WTC11 (cell line): ENCODE measurements around the gene UBAP2. TPM values are rescaled to one million over a fixed set of nuclear protein-coding genes. Genes with fewer than 3 reads are reported as not detected.

Experiments
- ATAC-seq: fragments of 200-7000 bp; cut with Tn5 transposase; 2 replicates; pipeline ENCODE4 v1.10.0; 2021; ENCODE audit warnings: mild to moderate bottlenecking, moderate library complexity
- CTCF ChIA-PET: fragments of 300-600 bp; sonication (Branson Sonifier 250); formaldehyde crosslinking; loops from one replicate; lab custom pipeline; 2021; ENCODE audit warnings: antibody characterized with exemption; lab: Charles Lee
- POLR2A ChIA-PET: fragments of 350-600 bp; sonication (Branson Sonifier 250); formaldehyde crosslinking; loops from one replicate; lab custom pipeline; 2021; ENCODE audit warnings: antibody characterized with exemption; lab: Charles Lee
- DNase-seq: peaks from one replicate; pipeline ENCODE4 v3.0.0; 2021; ENCODE audit warnings: low spot score
- H3K27ac Mint-ChIP-seq: 2 replicates; pipeline ENCODE4 v1.8.0; 2021; ENCODE audit warnings: mixed read lengths
- H3K27me3 Mint-ChIP-seq: 2 replicates; pipeline ENCODE4 v1.8.0; 2021; ENCODE audit warnings: low read depth, mild to moderate bottlenecking, moderate library complexity, mixed read lengths
- H3K36me3 Mint-ChIP-seq: 2 replicates; pipeline ENCODE4 v1.8.0; 2021; ENCODE audit warnings: mixed read lengths
- H3K4me1 Mint-ChIP-seq: 2 replicates; pipeline ENCODE4 v1.8.0; 2022; ENCODE audit warnings: mixed read lengths
- H3K4me3 Mint-ChIP-seq: 2 replicates; pipeline ENCODE4 v1.8.0; 2021; ENCODE audit warnings: mild to moderate bottlenecking, moderate library complexity, mixed read lengths
- H3K9me3 Mint-ChIP-seq: 2 replicates; pipeline ENCODE4 v1.8.0; 2021; ENCODE audit warnings: mixed read lengths
- ATF2 ChIP-seq: sonication (generic); formaldehyde crosslinking; IDR thresholded peaks from 2 replicates; pipeline ENCODE4 v1.8.1; 2022; ENCODE audit warnings: low read depth, missing genetic modification reagents, borderline replicate concordance
- CDX4 ChIP-seq: fragments of 250-450 bp; sonication (Bioruptor Pico); IDR thresholded peaks from 2 replicates; pipeline ENCODE4 v1.9.0; 2021; ENCODE audit warnings: moderate library complexity, mild to moderate bottlenecking, inconsistent platforms, borderline replicate concordance
- CREB1 ChIP-seq: sonication (generic); formaldehyde crosslinking; IDR thresholded peaks from 2 replicates; pipeline ENCODE4 v1.8.0; 2023; ENCODE audit warnings: mild to moderate bottlenecking, missing genetic modification reagents
- ERG ChIP-seq: fragments of 250-450 bp; sonication (Bioruptor Pico); IDR thresholded peaks from 2 replicates; pipeline ENCODE4 v1.8.0; 2021; ENCODE audit warnings: mild to moderate bottlenecking
- ESRRA ChIP-seq: sonication (generic); formaldehyde crosslinking; IDR thresholded peaks from 2 replicates; pipeline ENCODE4 v1.8.1; 2022; ENCODE audit warnings: mild to moderate bottlenecking, missing genetic modification reagents, borderline replicate concordance
- FOXP4 ChIP-seq: sonication (generic); formaldehyde crosslinking; IDR thresholded peaks from 2 replicates; pipeline ENCODE4 v1.8.0; 2022; ENCODE audit warnings: mild to moderate bottlenecking, missing genetic modification reagents
- GABPB1 ChIP-seq: sonication (generic); formaldehyde crosslinking; IDR thresholded peaks from 2 replicates; pipeline ENCODE4 v1.8.1; 2023; ENCODE audit warnings: mild to moderate bottlenecking, missing genetic modification reagents
- MYBL2 ChIP-seq: sonication (generic); formaldehyde crosslinking; IDR thresholded peaks from 2 replicates; pipeline ENCODE4 v1.8.1; 2023; ENCODE audit warnings: mild to moderate bottlenecking, moderate library complexity, missing genetic modification reagents
- NFATC4 ChIP-seq: fragments of 250-450 bp; sonication (Bioruptor Pico); IDR thresholded peaks from 2 replicates; pipeline ENCODE4 v1.9.0; 2021; ENCODE audit warnings: mild to moderate bottlenecking
- SMAD3 ChIP-seq: sonication (generic); formaldehyde crosslinking; IDR thresholded peaks from 2 replicates; pipeline ENCODE4 v1.8.0; 2022; ENCODE audit warnings: missing genetic modification reagents, mild to moderate bottlenecking, borderline replicate concordance
- TCF7 ChIP-seq: sonication (generic); formaldehyde crosslinking; IDR thresholded peaks from 2 replicates; pipeline ENCODE4 v1.8.0; 2022; ENCODE audit warnings: mild to moderate bottlenecking, low read depth, missing genetic modification reagents, moderate library complexity
- ZNF121 ChIP-seq: sonication (generic); formaldehyde crosslinking; IDR thresholded peaks from 2 replicates; pipeline ENCODE4 v1.8.0; 2023; ENCODE audit warnings: missing genetic modification reagents
- total RNA-seq: library from RNA; stranded (reverse); gene quantifications from 3 replicates; pipeline ENCODE4 v1.2.3, GENCODE V29; 2021
- TF ChIP-seq, protein P1 (sequence below): sonication (generic); formaldehyde crosslinking; IDR thresholded peaks from 2 replicates; pipeline ENCODE4 v1.8.1; 2022; ENCODE audit warnings: missing genetic modification reagents, borderline replicate concordance

UBAP2 gene
- total RNA-seq, 1 experiment from 2014 or later, result 63.9 TPM

DNA sequence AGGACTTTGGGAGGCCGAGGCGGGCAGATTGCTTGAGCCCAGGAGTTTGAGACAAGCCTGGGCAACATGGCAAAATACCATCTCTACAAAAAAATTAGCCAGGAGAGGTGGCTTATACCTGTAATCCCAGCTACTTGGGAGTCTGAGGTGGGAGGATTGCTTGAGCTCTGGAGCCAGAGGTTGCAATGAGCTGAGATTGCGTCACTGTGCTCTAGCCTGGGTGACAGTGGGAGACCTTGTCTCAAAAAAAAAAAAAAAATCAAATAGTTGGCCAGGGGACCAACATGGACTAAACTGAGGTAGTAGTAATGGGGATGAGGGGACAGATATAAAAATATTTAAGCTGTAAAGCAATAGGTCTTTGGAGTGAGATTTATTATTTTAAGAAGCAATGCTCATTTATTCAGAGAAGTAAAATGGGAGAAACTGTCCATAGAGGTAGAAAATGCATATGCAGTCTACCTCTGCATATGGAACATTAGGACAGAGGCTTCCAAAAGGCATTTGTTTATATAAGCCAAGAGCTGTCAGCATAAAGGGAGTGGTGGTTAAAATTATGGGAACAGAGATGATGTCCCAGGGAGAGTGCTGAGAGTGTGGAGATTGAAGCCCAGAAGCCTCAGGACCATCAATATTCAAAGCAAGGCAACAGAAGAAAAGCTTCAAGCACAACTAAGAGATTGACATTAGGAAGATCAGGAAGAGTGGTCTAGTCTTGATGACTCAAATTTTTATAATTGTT lies 133.6 kb downstream of the UBAP2 start:
- POLR2A ChIA-PET, result no interaction called here
- TF ChIP-seq ZNF121 (CRISPR knock-in tag) (no peak), ESRRA (CRISPR knock-in tag) (no peak), GABPB1 (CRISPR knock-in tag) (no peak), ERG (CRISPR knock-in tag) (no peak), FOXP4 (no peak), TCF7 (CRISPR knock-in tag) (no peak), CREB1 (CRISPR knock-in tag) (no peak), MYBL2 (no peak), ATF2 (CRISPR knock-in tag) (no peak), CDX4 (CRISPR knock-in tag) (no peak)
- TF ChIP-seq, all 79 proteins: peak for 0
- no peak overlapping the region for H3K4me3 Mint-ChIP-seq
- CTCF ChIA-PET, result interaction anchor here (0.7 to 3.2 kb wide), 3 partner anchors 10 to 158 kb away, joined by 3 to 10 read pairs (median 7); no protein-coding TSS in a partner anchor
- H3K36me3 Mint-ChIP-seq, result peaks cover 29% of the 10 kb centered on the region
- H3K27ac Mint-ChIP-seq, result peak overlapping the region; percentile 68; the same call in 1 of the 2 replicates
- H3K9me3 Mint-ChIP-seq, result no peaks in the 10 kb centered on the region
- ATAC-seq (no peak), DNase-seq (no peak)
- H3K27me3 Mint-ChIP-seq, result no peaks in the 10 kb centered on the region
- peaks cover 35% of the 10 kb centered on the region for H3K4me1 Mint-ChIP-seq

DNA sequence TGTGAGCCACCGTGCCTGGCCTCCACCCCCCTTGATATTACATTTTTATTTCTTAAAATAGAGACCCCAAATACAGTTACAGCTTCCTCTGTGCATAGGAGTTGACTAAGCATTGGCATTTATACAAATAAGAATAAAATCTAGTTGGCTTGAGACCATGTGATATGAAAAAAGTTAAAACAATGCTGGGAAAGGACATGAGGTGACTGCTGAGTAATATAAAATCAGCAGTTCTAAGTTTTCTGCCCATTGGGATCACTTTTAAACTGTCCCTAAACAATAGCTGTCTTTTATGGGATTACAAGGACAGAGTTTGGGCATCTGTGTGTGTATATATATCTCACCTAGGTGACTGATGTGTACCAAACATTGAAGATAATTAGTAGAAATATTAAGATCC lies 135.1 kb downstream of the UBAP2 start:
- no peak for TF ChIP-seq SMAD3 (CRISPR knock-in tag)
- DNase-seq (no peak), ATAC-seq (no peak)
- Mint-ChIP-seq H3K27ac (no peak overlapping the region), H3K9me3 (no peaks in the 10 kb centered on the region), H3K4me1 (peaks cover 20% of the 10 kb centered on the region), H3K4me3 (no peak overlapping the region), H3K27me3 (no peaks in the 10 kb centered on the region), H3K36me3 (peaks cover 26% of the 10 kb centered on the region)
- ChIA-PET POLR2A (interaction anchor here (0.6 kb wide), 1 partner anchor 135 kb away, joined by 3 read pairs; the partner anchor contains the start of gene UBAP2), CTCF (interaction anchor here (1.0 to 3.2 kb wide), 2 partner anchors 100 to 176 kb away, joined by 3 to 10 read pairs; no protein-coding TSS in a partner anchor)

- no peak for TF ChIP-seq NFATC4 (CRISPR knock-in tag)
- no peak for TF ChIP-seq GABPB1 (CRISPR knock-in tag)
- TF ChIP-seq CREB1 (CRISPR knock-in tag), result no peak
- TF ChIP-seq, protein P1, sequence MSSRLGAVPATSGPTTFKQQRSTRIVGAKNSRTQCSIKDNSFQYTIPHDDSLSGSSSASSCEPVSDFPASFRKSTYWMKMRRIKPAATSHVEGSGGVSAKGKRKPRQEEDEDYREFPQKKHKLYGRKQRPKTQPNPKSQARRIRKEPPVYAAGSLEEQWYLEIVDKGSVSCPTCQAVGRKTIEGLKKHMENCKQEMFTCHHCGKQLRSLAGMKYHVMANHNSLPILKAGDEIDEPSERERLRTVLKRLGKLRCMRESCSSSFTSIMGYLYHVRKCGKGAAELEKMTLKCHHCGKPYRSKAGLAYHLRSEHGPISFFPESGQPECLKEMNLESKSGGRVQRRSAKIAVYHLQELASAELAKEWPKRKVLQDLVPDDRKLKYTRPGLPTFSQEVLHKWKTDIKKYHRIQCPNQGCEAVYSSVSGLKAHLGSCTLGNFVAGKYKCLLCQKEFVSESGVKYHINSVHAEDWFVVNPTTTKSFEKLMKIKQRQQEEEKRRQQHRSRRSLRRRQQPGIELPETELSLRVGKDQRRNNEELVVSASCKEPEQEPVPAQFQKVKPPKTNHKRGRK (CRISPR knock-in tag), result no peak
- POLR2A ChIA-PET, result no interaction called here
- ATAC-seq (no peak), DNase-seq (no peak)
- no peak overlapping the region for H3K4me3 Mint-ChIP-seq
- no peaks in the 10 kb centered on the region for H3K9me3 Mint-ChIP-seq
- H3K36me3 Mint-ChIP-seq, result peaks cover 13% of the 10 kb centered on the region
- CTCF ChIA-PET, result no interaction called here
- no peak overlapping the region for H3K27ac Mint-ChIP-seq
- peaks cover 8% of the 10 kb centered on the region for H3K4me1 Mint-ChIP-seq
- no peaks in the 10 kb centered on the region for H3K27me3 Mint-ChIP-seq
Observed at GRCh38 chr9:33908749-33909148, 139.9 kb downstream of the UBAP2 start.
